GM12878 (cell line): ENCODE data around the gene GIMAP8. TPM values are rescaled to one million over a fixed set of nuclear protein-coding genes. Genes with fewer than 3 reads are reported as not detected.

Source experiments
- ATAC-seq: fragments of 200-7000 bp; cut with Tn5 transposase; 3 replicates; pipeline ENCODE4 v1.9.1; 2020; ENCODE audit warnings: mild to moderate bottlenecking, moderate library complexity
- BruUV-seq: library from RNA; stranded (reverse); fragments of 400-500 nt; replicated peaks from 2 replicates; lab custom pipeline; 2021; lab: Mats Ljungman, UMichigan
- CTCF ChIA-PET: fragments of 300-600 bp; sonication (Branson Sonifier 250); formaldehyde crosslinking; extraction: SDS; loops from one replicate; lab custom pipeline; 2021; ENCODE audit warnings: inconsistent platforms; lab: Yijun Ruan, JAX
- POLR2A ChIA-PET: fragments of 350-600 bp; formaldehyde crosslinking; extraction: SDS; loops from one replicate; lab custom pipeline; 2021; ENCODE audit warnings: inconsistent platforms; lab: Charles Lee
- RAD21 ChIA-PET: fragments of 300-600 bp; sonication (Branson Sonifier 250); formaldehyde crosslinking; loops from one replicate; lab custom pipeline; 2023; ENCODE audit warnings: antibody characterized with exemption; ENCODE audit not compliant: unreplicated experiment; lab: Charles Lee
- SMC1A ChIA-PET: fragments of 300-600 bp; sonication (Branson Sonifier 250); formaldehyde crosslinking; loops from one replicate; lab custom pipeline; 2023; ENCODE audit not compliant: unreplicated experiment, uncharacterized antibody; lab: Charles Lee
- DNase-seq: peaks from one replicate; pipeline ENCODE4 v3.0.0-alpha.2; 2011; ENCODE audit warnings: low read depth, low spot score
- FAIRE-seq: peaks from 3 replicates; lab custom pipeline; 2011; peaks lifted over from hg19 to GRCh38; lab: Jason Lieb, UNC
- H2AFZ ChIP-seq: 2 replicates; pipeline ENCODE4 v1.6.0; 2011; ENCODE audit warnings: low read depth, low read length, control low read depth; ENCODE audit not compliant: control insufficient read depth
- H3K27ac ChIP-seq: 2 replicates; pipeline ENCODE4 v1.5.1; 2011; ENCODE audit warnings: control low read depth; ENCODE audit not compliant: control insufficient read depth, insufficient read depth
- H3K27me3 ChIP-seq, 2 experiments: replicated peaks in 1 of 2; 2 replicates each; pipeline versions ENCODE4 v1.6.0 to v1.6.1; 2011; ENCODE audit warnings: low read length in 1 of 2; ENCODE audit not compliant: control insufficient read depth in 2 of 2, insufficient read depth in 2 of 2
- H3K36me3 ChIP-seq, 2 experiments: 2 replicates each; pipeline ENCODE4 v1.5.1; 2011; ENCODE audit warnings: low read length in 1 of 2; ENCODE audit not compliant: control insufficient read depth in 2 of 2, insufficient read depth in 2 of 2
- H3K4me1 ChIP-seq: 2 replicates; pipeline ENCODE4 v1.6.1; 2011; ENCODE audit warnings: mild to moderate bottlenecking, low read length, moderate library complexity, mixed read lengths; ENCODE audit not compliant: control insufficient read depth, insufficient read depth
- H3K4me2 ChIP-seq: 2 replicates; pipeline ENCODE4 v1.6.0; 2011; ENCODE audit warnings: control low read depth; ENCODE audit not compliant: control insufficient read depth, insufficient read depth
- H3K4me3 ChIP-seq: fragments of 200-600 bp; sonication (generic); 2 replicates; pipeline ENCODE4 v1.5.1; 2016
- H3K79me2 ChIP-seq: 2 replicates; pipeline ENCODE4 v1.6.0; 2011; ENCODE audit warnings: low read length; ENCODE audit not compliant: control insufficient read depth, insufficient read depth
- H3K9ac ChIP-seq: 2 replicates; pipeline ENCODE4 v1.8.0; 2011; ENCODE audit warnings: low read length, control low read depth, mixed read lengths; ENCODE audit not compliant: control insufficient read depth, insufficient read depth
- H3K9me3 ChIP-seq: replicated peaks from 3 replicates; pipeline ENCODE4 v1.5.1; 2011; ENCODE audit warnings: mild to moderate bottlenecking, low read length; ENCODE audit not compliant: control insufficient read depth, insufficient read depth
- H4K20me1 ChIP-seq: 2 replicates; pipeline ENCODE4 v1.6.0; 2011; ENCODE audit not compliant: control insufficient read depth, insufficient read depth
- CBX5 ChIP-seq: sonication (generic); IDR thresholded peaks from 2 replicates; pipeline ENCODE4 v1.6.1; 2016; ENCODE audit warnings: low read depth, moderate library complexity, mild to moderate bottlenecking, inconsistent platforms
- NFXL1 ChIP-seq: fragments of 450-650 bp; IDR thresholded peaks from 2 replicates; pipeline ENCODE4 v1.6.1; 2017; ENCODE audit warnings: antibody characterized with exemption, mild to moderate bottlenecking, borderline replicate concordance
- RFX5 ChIP-seq: IDR thresholded peaks from 2 replicates; pipeline ENCODE4 v1.6.1; 2011; ENCODE audit warnings: low read depth, low read length, improper control_type of control experiment
- SUZ12 ChIP-seq: fragments of 200-600 bp; sonication (generic); IDR thresholded peaks from one replicate; pipeline ENCODE4 v1.6.1; 2018; ENCODE audit warnings: antibody characterized with exemption, mild to moderate bottlenecking; ENCODE audit not compliant: unreplicated experiment
- USF1 ChIP-seq: IDR thresholded peaks from 2 replicates; pipeline ENCODE4 v1.6.1; 2011; ENCODE audit warnings: borderline replicate concordance, low read depth, mild to moderate bottlenecking, moderate library complexity, mixed read lengths, low read length; ENCODE audit not compliant: insufficient read depth; ENCODE audit errors: extremely low read length
- ZBTB33 ChIP-seq: fragments of 450-650 bp; IDR thresholded peaks from 2 replicates; pipeline ENCODE4 v1.6.1; 2017; ENCODE audit warnings: mild to moderate bottlenecking
- in situ Hi-C: fragments of 300-500 bp; cut with MboI; formaldehyde crosslinking; loops from 9 replicates; pipeline ENCODE4 v1.14.3; 2018; ENCODE audit warnings: mixed read lengths
- intact Hi-C: fragments of 100-400 bp; cut with micrococcal nuclease; formaldehyde crosslinking; loops from one replicate; pipeline ENCODE4 v1.14.2; 2022; ENCODE audit not compliant: unreplicated experiment
- polyA plus RNA-seq, 11 experiments: library from polyadenylated mRNA; depleted of rRNA in 4 of 11; unstranded in 6 of 11; stranded (reverse) in 5 of 11; fragments of >200 nt; fragmentation: Nextera tagmentation in 4 of 11; fragmentation: Illumina TruSeq in 1 of 11; extraction: Ambion mirVana in 4 of 11; extraction: Trizol in 1 of 11; gene quantifications; 1 replicate in 1 of 11; 2 replicates in 10 of 11; pipeline versions ENCODE4 v1.2.1 to v1.2.3, GENCODE V29; 2011 to 2016; ENCODE audit warnings: inconsistent platforms in 2 of 11, missing spikeins in 2 of 11, low read depth in 1 of 11
- total RNA-seq, 4 experiments: library from RNA; depleted of rRNA in 3 of 4; stranded (reverse); fragments of >200 nt in 3 of 4; fragmentation: Illumina TruSeq in 1 of 4; extraction: Trizol in 1 of 4; gene quantifications; 2 replicates each; pipeline versions ENCODE4 v1.2.1 to v1.2.3, GENCODE V29; 2013 to 2021

The GIMAP8 gene
- total and polyA plus RNA-seq, 10 of the 15 experiments (the other 5 are each of a cell fraction or from before 2014, with no cell fraction given): 0.66 to 9.7 (median 4.7) TPM

- ChIA-PET CTCF (interaction anchor here (0.6 to 1.4 kb wide), 3 partner anchors 19 to 507 kb away, joined by 3 read pairs; no protein-coding TSS in a partner anchor), POLR2A (no interaction called here), SMC1A (interaction anchor here (0.6 to 1.3 kb wide), 2 partner anchors 21 to 53 kb away, joined by 3 to 4 read pairs; no protein-coding TSS in a partner anchor), RAD21 (no interaction called here)
- intact Hi-C loops (no loop called here), in situ Hi-C loops (no loop called here)
- TF ChIP-seq SUZ12 (no peak), ZBTB33 (no peak), USF1 (no peak), RFX5 (no peak), CBX5 (no peak), NFXL1 (no peak)
- no peak overlapping the region for H3K27ac ChIP-seq
- H3K4me3 ChIP-seq: no peak overlapping the region
- no peaks in the 10 kb centered on the region for H3K79me2 ChIP-seq
- no peaks in the 10 kb centered on the region for H3K9me3 ChIP-seq
- H3K27me3 ChIP-seq: no peaks in the 10 kb centered on the region
- no TSS peak for BruUV-seq
- ATAC-seq: no peak
- H2AFZ ChIP-seq: no peak overlapping the region
- H3K36me3 ChIP-seq: no peaks in the 10 kb centered on the region
- no peaks in the 10 kb centered on the region for H4K20me1 ChIP-seq
- H3K4me2 ChIP-seq: no peak overlapping the region
- no peak overlapping the region for H3K9ac ChIP-seq
- no peaks in the 10 kb centered on the region for H3K4me1 ChIP-seq
- DNase-seq: no peak
- FAIRE-seq: no peak
Observed at GRCh38 chr7:150502519-150502918, 52.1 kb downstream of the GIMAP8 start.
